Measurements from ENCODE around the gene ATAD2B.

DNA sequence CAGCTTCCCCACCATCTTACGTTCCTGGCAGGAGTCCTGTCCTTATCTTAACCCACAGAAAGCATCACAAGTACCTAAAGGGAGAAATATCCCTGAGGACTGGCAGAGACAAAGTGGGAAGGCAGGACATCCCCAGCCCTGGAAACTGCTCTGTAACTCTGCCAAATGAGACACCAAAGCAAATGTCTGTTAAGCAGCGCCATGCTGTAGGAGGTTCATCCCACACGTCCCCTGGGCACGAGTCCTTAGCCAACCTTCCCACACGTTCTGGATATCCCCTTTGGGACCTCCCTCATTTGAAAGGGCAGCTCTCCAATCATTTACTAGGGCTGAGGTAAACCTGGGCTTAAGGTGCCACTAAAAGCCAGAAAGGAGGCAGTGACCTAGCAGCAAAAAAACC, 207.2 kb downstream of the ATAD2B start:
- TF ChIP-seq YY1 (IDR thresholded peaks at IDR 0.05): no peak
- TF ChIP-seq HNF4A (conservative IDR thresholded peaks at IDR 0.05): no peak
- TF ChIP-seq, protein P1, sequence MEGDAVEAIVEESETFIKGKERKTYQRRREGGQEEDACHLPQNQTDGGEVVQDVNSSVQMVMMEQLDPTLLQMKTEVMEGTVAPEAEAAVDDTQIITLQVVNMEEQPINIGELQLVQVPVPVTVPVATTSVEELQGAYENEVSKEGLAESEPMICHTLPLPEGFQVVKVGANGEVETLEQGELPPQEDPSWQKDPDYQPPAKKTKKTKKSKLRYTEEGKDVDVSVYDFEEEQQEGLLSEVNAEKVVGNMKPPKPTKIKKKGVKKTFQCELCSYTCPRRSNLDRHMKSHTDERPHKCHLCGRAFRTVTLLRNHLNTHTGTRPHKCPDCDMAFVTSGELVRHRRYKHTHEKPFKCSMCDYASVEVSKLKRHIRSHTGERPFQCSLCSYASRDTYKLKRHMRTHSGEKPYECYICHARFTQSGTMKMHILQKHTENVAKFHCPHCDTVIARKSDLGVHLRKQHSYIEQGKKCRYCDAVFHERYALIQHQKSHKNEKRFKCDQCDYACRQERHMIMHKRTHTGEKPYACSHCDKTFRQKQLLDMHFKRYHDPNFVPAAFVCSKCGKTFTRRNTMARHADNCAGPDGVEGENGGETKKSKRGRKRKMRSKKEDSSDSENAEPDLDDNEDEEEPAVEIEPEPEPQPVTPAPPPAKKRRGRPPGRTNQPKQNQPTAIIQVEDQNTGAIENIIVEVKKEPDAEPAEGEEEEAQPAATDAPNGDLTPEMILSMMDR (IDR thresholded peaks at IDR 0.05; ENCODE audit: low read depth, low read length, missing input control): no peak
- TF ChIP-seq SP1 (IDR thresholded peaks at IDR 0.05): no peak
- no peak for TF ChIP-seq ZBTB33 (IDR thresholded peaks at IDR 0.05)
- no peak for TF ChIP-seq FOXA1 (IDR thresholded peaks at IDR 0.05)
- TF ChIP-seq ATF3 (IDR thresholded peaks at IDR 0.05): no peak
- TF ChIP-seq, protein P2, sequence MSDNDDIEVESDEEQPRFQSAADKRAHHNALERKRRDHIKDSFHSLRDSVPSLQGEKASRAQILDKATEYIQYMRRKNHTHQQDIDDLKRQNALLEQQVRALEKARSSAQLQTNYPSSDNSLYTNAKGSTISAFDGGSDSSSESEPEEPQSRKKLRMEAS (IDR thresholded peaks at IDR 0.05): no peak
- TF ChIP-seq, protein P3, sequence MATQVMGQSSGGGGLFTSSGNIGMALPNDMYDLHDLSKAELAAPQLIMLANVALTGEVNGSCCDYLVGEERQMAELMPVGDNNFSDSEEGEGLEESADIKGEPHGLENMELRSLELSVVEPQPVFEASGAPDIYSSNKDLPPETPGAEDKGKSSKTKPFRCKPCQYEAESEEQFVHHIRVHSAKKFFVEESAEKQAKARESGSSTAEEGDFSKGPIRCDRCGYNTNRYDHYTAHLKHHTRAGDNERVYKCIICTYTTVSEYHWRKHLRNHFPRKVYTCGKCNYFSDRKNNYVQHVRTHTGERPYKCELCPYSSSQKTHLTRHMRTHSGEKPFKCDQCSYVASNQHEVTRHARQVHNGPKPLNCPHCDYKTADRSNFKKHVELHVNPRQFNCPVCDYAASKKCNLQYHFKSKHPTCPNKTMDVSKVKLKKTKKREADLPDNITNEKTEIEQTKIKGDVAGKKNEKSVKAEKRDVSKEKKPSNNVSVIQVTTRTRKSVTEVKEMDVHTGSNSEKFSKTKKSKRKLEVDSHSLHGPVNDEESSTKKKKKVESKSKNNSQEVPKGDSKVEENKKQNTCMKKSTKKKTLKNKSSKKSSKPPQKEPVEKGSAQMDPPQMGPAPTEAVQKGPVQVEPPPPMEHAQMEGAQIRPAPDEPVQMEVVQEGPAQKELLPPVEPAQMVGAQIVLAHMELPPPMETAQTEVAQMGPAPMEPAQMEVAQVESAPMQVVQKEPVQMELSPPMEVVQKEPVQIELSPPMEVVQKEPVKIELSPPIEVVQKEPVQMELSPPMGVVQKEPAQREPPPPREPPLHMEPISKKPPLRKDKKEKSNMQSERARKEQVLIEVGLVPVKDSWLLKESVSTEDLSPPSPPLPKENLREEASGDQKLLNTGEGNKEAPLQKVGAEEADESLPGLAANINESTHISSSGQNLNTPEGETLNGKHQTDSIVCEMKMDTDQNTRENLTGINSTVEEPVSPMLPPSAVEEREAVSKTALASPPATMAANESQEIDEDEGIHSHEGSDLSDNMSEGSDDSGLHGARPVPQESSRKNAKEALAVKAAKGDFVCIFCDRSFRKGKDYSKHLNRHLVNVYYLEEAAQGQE (IDR thresholded peaks at IDR 0.05): no peak
